IMR-90 (cell line): Measurements from ENCODE around the gene PRKAR1B. TPM values are rescaled to one million over a fixed set of nuclear protein-coding genes. Genes with fewer than 3 reads are reported as not detected.

Experiments used
- CEBPB ChIP-seq: IDR thresholded peaks from 2 replicates; pipeline ENCODE4 v1.6.1; 2012; ENCODE audit warnings: low read depth, low read length, improper control_type of control experiment
- NFE2L2 ChIP-seq: fragments of 150-350 bp; IDR thresholded peaks from 2 replicates; pipeline ENCODE4 v1.6.1; 2016; ENCODE audit warnings: low read depth, mild to moderate bottlenecking, low read length
- polyA plus RNA-seq, 3 experiments: library from polyadenylated mRNA; depleted of rRNA; stranded (reverse); fragments of >200 nt; gene quantifications; 2 replicates each; pipeline ENCODE4 v1.2.3, GENCODE V29; 2012; ENCODE audit warnings: low replicate concordance in 1 of 3
- total RNA-seq: library from RNA; depleted of rRNA; stranded (reverse); fragments of >200 nt; gene quantifications from 2 replicates; pipeline ENCODE4 v1.2.3, GENCODE V29; 2012

The PRKAR1B gene
- total and polyA plus RNA-seq, 2 of the 4 experiments (the other 2 are of a cell fraction) = 15.2 to 20.2 TPM

- no peak for TF ChIP-seq NFE2L2
- TF ChIP-seq CEBPB = no peak
Observed at GRCh38 chr7:544338-545221, 182.5 kb downstream of the PRKAR1B start (continued).
